GM12878 (cell line): ENCODE measurements around the gene GABRP. TPM values are rescaled to one million over a fixed set of nuclear protein-coding genes. Genes with fewer than 3 reads are reported as not detected.

Experiments used
- ATAC-seq: fragments of 200-7000 bp; cut with Tn5 transposase; 3 replicates; pipeline ENCODE4 v1.9.1; 2020; ENCODE audit warnings: mild to moderate bottlenecking, moderate library complexity
- BruUV-seq: library from RNA; stranded (reverse); fragments of 400-500 nt; replicated peaks from 2 replicates; lab custom pipeline; 2021; lab: Mats Ljungman, UMichigan
- CTCF ChIA-PET: fragments of 300-600 bp; sonication (Branson Sonifier 250); formaldehyde crosslinking; extraction: SDS; loops from one replicate; lab custom pipeline; 2021; ENCODE audit warnings: inconsistent platforms; lab: Yijun Ruan, JAX
- POLR2A ChIA-PET: fragments of 350-600 bp; formaldehyde crosslinking; extraction: SDS; loops from one replicate; lab custom pipeline; 2021; ENCODE audit warnings: inconsistent platforms; lab: Charles Lee
- RAD21 ChIA-PET: fragments of 300-600 bp; sonication (Branson Sonifier 250); formaldehyde crosslinking; loops from one replicate; lab custom pipeline; 2023; ENCODE audit warnings: antibody characterized with exemption; ENCODE audit not compliant: unreplicated experiment; lab: Charles Lee
- SMC1A ChIA-PET: fragments of 300-600 bp; sonication (Branson Sonifier 250); formaldehyde crosslinking; loops from one replicate; lab custom pipeline; 2023; ENCODE audit not compliant: unreplicated experiment, uncharacterized antibody; lab: Charles Lee
- DNase-seq: peaks from one replicate; pipeline ENCODE4 v3.0.0-alpha.2; 2011; ENCODE audit warnings: low read depth, low spot score
- FAIRE-seq: peaks from 3 replicates; lab custom pipeline; 2011; peaks lifted over from hg19 to GRCh38; lab: Jason Lieb, UNC
- H2AFZ ChIP-seq: 2 replicates; pipeline ENCODE4 v1.6.0; 2011; ENCODE audit warnings: low read depth, low read length, control low read depth; ENCODE audit not compliant: control insufficient read depth
- H3K27ac ChIP-seq: 2 replicates; pipeline ENCODE4 v1.5.1; 2011; ENCODE audit warnings: control low read depth; ENCODE audit not compliant: control insufficient read depth, insufficient read depth
- H3K27me3 ChIP-seq, 2 experiments: replicated peaks in 1 of 2; 2 replicates each; pipeline versions ENCODE4 v1.6.0 to v1.6.1; 2011; ENCODE audit warnings: low read length in 1 of 2; ENCODE audit not compliant: control insufficient read depth in 2 of 2, insufficient read depth in 2 of 2
- H3K36me3 ChIP-seq, 2 experiments: 2 replicates each; pipeline ENCODE4 v1.5.1; 2011; ENCODE audit warnings: low read length in 1 of 2; ENCODE audit not compliant: control insufficient read depth in 2 of 2, insufficient read depth in 2 of 2
- H3K4me1 ChIP-seq: 2 replicates; pipeline ENCODE4 v1.6.1; 2011; ENCODE audit warnings: mild to moderate bottlenecking, low read length, moderate library complexity, mixed read lengths; ENCODE audit not compliant: control insufficient read depth, insufficient read depth
- H3K4me2 ChIP-seq: 2 replicates; pipeline ENCODE4 v1.6.0; 2011; ENCODE audit warnings: control low read depth; ENCODE audit not compliant: control insufficient read depth, insufficient read depth
- H3K4me3 ChIP-seq: fragments of 200-600 bp; sonication (generic); 2 replicates; pipeline ENCODE4 v1.5.1; 2016
- H3K79me2 ChIP-seq: 2 replicates; pipeline ENCODE4 v1.6.0; 2011; ENCODE audit warnings: low read length; ENCODE audit not compliant: control insufficient read depth, insufficient read depth
- H3K9ac ChIP-seq: 2 replicates; pipeline ENCODE4 v1.8.0; 2011; ENCODE audit warnings: low read length, control low read depth, mixed read lengths; ENCODE audit not compliant: control insufficient read depth, insufficient read depth
- H3K9me3 ChIP-seq: replicated peaks from 3 replicates; pipeline ENCODE4 v1.5.1; 2011; ENCODE audit warnings: mild to moderate bottlenecking, low read length; ENCODE audit not compliant: control insufficient read depth, insufficient read depth
- H4K20me1 ChIP-seq: 2 replicates; pipeline ENCODE4 v1.6.0; 2011; ENCODE audit not compliant: control insufficient read depth, insufficient read depth
- CEBPB ChIP-seq, 2 experiments: fragments of 150-350 bp in 1 of 2; IDR thresholded peaks; 2 replicates each; pipeline ENCODE4 v1.6.1; 2012 to 2014; ENCODE audit warnings: low read depth in 2 of 2, low read length in 2 of 2, borderline replicate concordance in 1 of 2, inconsistent platforms in 1 of 2
- EZH2 ChIP-seq: IDR thresholded peaks from 2 replicates; pipeline ENCODE4 v1.6.1; 2012; ENCODE audit warnings: low read depth, mild to moderate bottlenecking, control low read depth, inconsistent platforms, low read length, borderline replicate concordance; ENCODE audit not compliant: control insufficient read depth
- KAT2A ChIP-seq: conservative IDR thresholded peaks from 2 replicates; pipeline ENCODE4 v1.6.1; 2011; ENCODE audit warnings: low read depth, low read length; ENCODE audit not compliant: control insufficient read depth
- NFYA ChIP-seq: IDR thresholded peaks from 2 replicates; pipeline ENCODE4 v1.6.1; 2011; ENCODE audit warnings: low read depth, mild to moderate bottlenecking, low read length, improper control_type of control experiment, borderline replicate concordance
- NKRF ChIP-seq: fragments of 450-650 bp; conservative IDR thresholded peaks from 2 replicates; pipeline ENCODE4 v1.6.1; 2017; ENCODE audit warnings: mild to moderate bottlenecking, moderate library complexity
- PBX3 ChIP-seq: IDR thresholded peaks from 2 replicates; pipeline ENCODE4 v1.6.1; 2011; ENCODE audit warnings: mild to moderate bottlenecking, low read depth, low read length, moderate library complexity; ENCODE audit not compliant: insufficient replicate concordance
- POLR2AphosphoS5 ChIP-seq: IDR thresholded peaks from 2 replicates; pipeline ENCODE4 v1.6.1; 2011; ENCODE audit warnings: mild to moderate bottlenecking, low read length, inconsistent platforms
- REST ChIP-seq: IDR thresholded peaks from 2 replicates; pipeline ENCODE4 v1.6.1; 2012; ENCODE audit warnings: mild to moderate bottlenecking, low read depth, low read length
- SIX5 ChIP-seq: IDR thresholded peaks from 2 replicates; pipeline ENCODE4 v1.6.1; 2011; ENCODE audit warnings: mild to moderate bottlenecking, low read depth, low read length, moderate library complexity; ENCODE audit not compliant: severe bottlenecking
- WGBS: methylation state at CpG from one replicate; pipeline ENCODE4 v1.1.6; 2016; ENCODE audit warnings: low lambda C conversion rate; ENCODE audit not compliant: insufficient replicate concordance, insufficient coverage; ENCODE audit errors: missing lambda C conversion rate; 5-methylcytosine and 5-hydroxymethylcytosine counted together
- in situ Hi-C: fragments of 300-500 bp; cut with MboI; formaldehyde crosslinking; loops from 9 replicates; pipeline ENCODE4 v1.14.3; 2018; ENCODE audit warnings: mixed read lengths
- intact Hi-C: fragments of 100-400 bp; cut with micrococcal nuclease; formaldehyde crosslinking; loops from one replicate; pipeline ENCODE4 v1.14.2; 2022; ENCODE audit not compliant: unreplicated experiment
- polyA plus RNA-seq, 11 experiments: library from polyadenylated mRNA; depleted of rRNA in 4 of 11; unstranded in 6 of 11; stranded (reverse) in 5 of 11; fragments of >200 nt; fragmentation: Nextera tagmentation in 4 of 11; fragmentation: Illumina TruSeq in 1 of 11; extraction: Ambion mirVana in 4 of 11; extraction: Trizol in 1 of 11; gene quantifications; 1 replicate in 1 of 11; 2 replicates in 10 of 11; pipeline versions ENCODE4 v1.2.1 to v1.2.3, GENCODE V29; 2011 to 2016; ENCODE audit warnings: inconsistent platforms in 2 of 11, missing spikeins in 2 of 11, low read depth in 1 of 11
- total RNA-seq, 4 experiments: library from RNA; depleted of rRNA in 3 of 4; stranded (reverse); fragments of >200 nt in 3 of 4; fragmentation: Illumina TruSeq in 1 of 4; extraction: Trizol in 1 of 4; gene quantifications; 2 replicates each; pipeline versions ENCODE4 v1.2.1 to v1.2.3, GENCODE V29; 2013 to 2021
- TF ChIP-seq, protein P1 (sequence below): fragments of 450-650 bp; IDR thresholded peaks from 2 replicates; pipeline ENCODE4 v1.6.1; 2014; ENCODE audit warnings: mild to moderate bottlenecking

Gene GABRP
- total and polyA plus RNA-seq, 10 of the 15 experiments (the other 5 are each of a cell fraction or from before 2014, with no cell fraction given) = 0.04 TPM; not detected in 9

DNA sequence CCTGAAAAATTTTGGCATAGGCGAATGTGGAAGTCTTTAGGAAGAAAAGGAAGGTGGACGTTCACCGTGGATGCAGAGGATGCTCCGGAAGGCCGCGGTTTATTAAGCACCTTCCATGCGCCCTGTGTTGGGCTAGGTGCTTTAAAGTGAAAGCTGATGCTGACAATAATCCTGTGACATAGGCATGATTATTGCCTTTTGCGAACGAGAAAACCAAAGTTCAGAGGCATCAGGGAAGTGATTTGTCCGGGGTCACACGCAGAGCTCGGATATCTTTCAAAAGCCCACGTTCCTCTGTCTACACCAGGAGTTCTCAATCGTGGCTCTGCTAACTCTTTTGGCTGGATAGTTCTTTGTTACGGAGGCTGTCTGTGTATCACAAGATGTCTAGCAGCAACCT lies 12.0 kb upstream of the GABRP start (continued):
- no peak for TF ChIP-seq NKRF
- TF ChIP-seq, protein P1, sequence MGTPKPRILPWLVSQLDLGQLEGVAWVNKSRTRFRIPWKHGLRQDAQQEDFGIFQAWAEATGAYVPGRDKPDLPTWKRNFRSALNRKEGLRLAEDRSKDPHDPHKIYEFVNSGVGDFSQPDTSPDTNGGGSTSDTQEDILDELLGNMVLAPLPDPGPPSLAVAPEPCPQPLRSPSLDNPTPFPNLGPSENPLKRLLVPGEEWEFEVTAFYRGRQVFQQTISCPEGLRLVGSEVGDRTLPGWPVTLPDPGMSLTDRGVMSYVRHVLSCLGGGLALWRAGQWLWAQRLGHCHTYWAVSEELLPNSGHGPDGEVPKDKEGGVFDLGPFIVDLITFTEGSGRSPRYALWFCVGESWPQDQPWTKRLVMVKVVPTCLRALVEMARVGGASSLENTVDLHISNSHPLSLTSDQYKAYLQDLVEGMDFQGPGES = no peak
- TF ChIP-seq POLR2AphosphoS5 = no peak

DNA sequence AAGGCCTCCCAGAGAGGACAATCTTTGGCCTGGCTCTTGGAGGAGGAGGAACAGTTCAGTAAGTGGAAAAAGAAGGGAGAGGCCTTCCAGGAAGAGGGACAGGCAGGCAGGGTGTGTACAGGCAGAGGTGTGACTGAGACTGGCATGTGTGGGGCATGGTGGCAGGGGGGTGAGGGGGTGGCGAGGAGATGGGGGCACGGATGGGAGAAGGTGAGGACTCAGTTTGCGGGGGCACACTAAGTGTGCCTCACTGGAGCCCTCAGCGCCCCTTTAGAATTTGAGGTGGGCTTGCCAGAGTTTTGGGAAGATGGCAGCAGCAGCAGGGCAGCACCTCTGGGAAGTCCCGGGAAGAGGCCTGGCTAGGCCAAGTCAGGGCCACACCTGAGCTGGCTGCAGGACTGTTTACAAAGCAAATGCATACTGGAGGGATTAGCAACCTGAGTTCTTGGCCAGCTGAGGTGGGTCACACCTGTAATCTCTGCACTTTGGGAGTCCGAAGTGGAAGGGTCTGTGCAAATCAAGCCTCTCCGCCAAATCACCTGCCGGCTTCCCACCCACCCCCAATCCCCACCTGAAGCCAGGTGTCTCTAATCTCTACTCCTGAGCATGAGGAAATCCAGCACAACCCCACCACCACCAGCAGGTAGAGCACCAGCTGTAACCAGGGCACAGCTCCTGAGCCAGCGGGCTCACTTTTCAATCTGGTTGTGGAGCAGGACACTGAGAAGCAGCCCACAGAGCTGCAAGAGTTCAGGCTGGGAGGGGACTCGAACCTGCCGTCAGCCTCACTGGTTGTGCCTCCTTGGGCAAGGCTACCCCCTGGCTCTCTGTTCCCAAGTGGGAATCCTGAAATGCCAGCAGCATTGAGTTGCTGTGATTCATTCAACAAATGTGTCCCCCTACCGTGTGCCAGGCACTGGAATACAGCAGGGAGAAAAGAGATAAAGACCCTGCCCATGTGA lies 10.2 kb upstream of the GABRP start:
- no peaks in the 10 kb centered on the region for H4K20me1 ChIP-seq
- no TSS peak for BruUV-seq
- 71% methylated on average over 11 of the region's 12 CpGs for WGBS
- H3K4me1 ChIP-seq = peaks cover 8% of the 10 kb centered on the region
- no peak for TF ChIP-seq EZH2
- no peak for TF ChIP-seq CEBPB (IDR thresholded peaks at IDR 0.05; ENCODE audit: borderline replicate concordance in 1 of 2, low read depth in 2 of 2, low read length in 2 of 2)
- no peak for TF ChIP-seq SIX5
- no peak for TF ChIP-seq PBX3
- no peak for TF ChIP-seq KAT2A
- no peak for TF ChIP-seq REST
- no peak for TF ChIP-seq NFYA
- no peak overlapping the region for H3K4me2 ChIP-seq
- no peak for DNase-seq
- H3K9ac ChIP-seq = no peak overlapping the region
- no peak overlapping the region for H2AFZ ChIP-seq
- H3K79me2 ChIP-seq = no peaks in the 10 kb centered on the region
- intact Hi-C loops (no loop called here), in situ Hi-C loops (no loop called here)
- ChIA-PET RAD21 (no interaction called here), POLR2A (no interaction called here), SMC1A (no interaction called here), CTCF (no interaction called here)
- H3K4me3 ChIP-seq = no peak overlapping the region
- H3K9me3 ChIP-seq = no peaks in the 10 kb centered on the region
- no peak for FAIRE-seq
- no peaks in the 10 kb centered on the region for H3K27me3 ChIP-seq
- ATAC-seq = no peak
- no peak overlapping the region for H3K27ac ChIP-seq
- H3K36me3 ChIP-seq = no peaks in the 10 kb centered on the region
